ENCODE results near the gene NACA2. TPM values are rescaled to one million over a fixed set of nuclear protein-coding genes. Genes with fewer than 3 reads are reported as not detected.
"Not testable (repeated sequence)": the region's sequence is repeated elsewhere in the genome, so short reads cannot be mapped to it uniquely, and the experiment has no call there.

The NACA2 gene
- total RNA-seq, 1 donor from 2014 or later: not detected

- CTCF ChIA-PET: interaction anchor here (1.7 to 4.0 kb wide), 3 partner anchors 202 to 208 kb away, joined by 9 to 39 read pairs (median 10); no protein-coding TSS in a partner anchor
- intact Hi-C loops (cut with micrococcal nuclease): no loop called here
- DNase-seq (no peak), ATAC-seq (ENCODE audit: low read depth) (no peak)
- no peaks in the 10 kb centered on the region for H3K36me3 Mint-ChIP-seq (ENCODE audit: low read depth)
- POLR2A ChIA-PET: interaction anchor here (0.6 kb wide), 1 partner anchor 202 kb away, joined by 3 read pairs; no protein-coding TSS in a partner anchor
- H3K9me3 Mint-ChIP-seq: no peaks in the 10 kb centered on the region
- no peak for TF ChIP-seq CTCF (IDR thresholded peaks at IDR 0.05)
- H3K27ac Mint-ChIP-seq: no peak overlapping the region
- peaks cover 10% of the 10 kb centered on the region for H3K4me1 Mint-ChIP-seq
- no peak overlapping the region for H3K4me3 Mint-ChIP-seq
- peaks cover 40% of the 10 kb centered on the region for H3K27me3 Mint-ChIP-seq
Measured at GRCh38 chr17:61634011-61634539, 43.1 kb upstream of the NACA2 start.

- ChIA-PET POLR2A (no interaction called here), CTCF (no interaction called here)
- no peak overlapping the region for H3K27ac Mint-ChIP-seq
- intact Hi-C loops (cut with micrococcal nuclease): no loop called here
- no peak overlapping the region for H3K4me3 Mint-ChIP-seq
- H3K4me1 Mint-ChIP-seq: peaks cover 8% of the 10 kb centered on the region
- peaks cover 42% of the 10 kb centered on the region for H3K27me3 Mint-ChIP-seq
- TF ChIP-seq CTCF (IDR thresholded peaks at IDR 0.05): no peak
- ATAC-seq (ENCODE audit: low read depth) (no peak), DNase-seq (no peak)
- no peaks in the 10 kb centered on the region for H3K36me3 Mint-ChIP-seq (ENCODE audit: low read depth)
- no peaks in the 10 kb centered on the region for H3K9me3 Mint-ChIP-seq
Measured at GRCh38 chr17:61632826-61633225, 41.8 kb upstream of the NACA2 start.

- peaks cover 39% of the 10 kb centered on the region for H3K27me3 Mint-ChIP-seq
- H3K27ac Mint-ChIP-seq: no peak overlapping the region
- no peak for ATAC-seq (ENCODE audit: low read depth)
- peaks cover 6% of the 10 kb centered on the region for H3K4me1 Mint-ChIP-seq
- H3K4me3 Mint-ChIP-seq: no peak overlapping the region
- no peaks in the 10 kb centered on the region for H3K9me3 Mint-ChIP-seq
- CTCF ChIA-PET: no interaction called here
- POLR2A ChIA-PET: no interaction called here
- intact Hi-C loops (cut with micrococcal nuclease): no loop called here
- no peak for DNase-seq
- no peaks in the 10 kb centered on the region for H3K36me3 Mint-ChIP-seq (ENCODE audit: low read depth)
- no peak for TF ChIP-seq CTCF (IDR thresholded peaks at IDR 0.05)
Measured at GRCh38 chr17:61631800-61632199, 40.8 kb upstream of the NACA2 start.

GRCh38 chr17:61628158-61628557, 37.1 kb upstream of the NACA2 start:
- intact Hi-C loops (cut with micrococcal nuclease); CTCF ChIA-PET; H3K9me3 Mint-ChIP-seq; H3K36me3 Mint-ChIP-seq (ENCODE audit: low read depth); POLR2A ChIA-PET; H3K27ac Mint-ChIP-seq; DNase-seq; H3K4me3 Mint-ChIP-seq; H3K4me1 Mint-ChIP-seq; ATAC-seq (ENCODE audit: low read depth): not testable (repeated sequence)
- H3K27me3 Mint-ChIP-seq: peaks cover 38% of the 10 kb centered on the region

- H3K4me1 Mint-ChIP-seq: no peaks in the 10 kb centered on the region
- CTCF ChIA-PET: no interaction called here
- intact Hi-C loops (cut with micrococcal nuclease): no loop called here
- peaks cover 37% of the 10 kb centered on the region for H3K27me3 Mint-ChIP-seq
- no peaks in the 10 kb centered on the region for H3K9me3 Mint-ChIP-seq
- H3K36me3 Mint-ChIP-seq (ENCODE audit: low read depth): no peaks in the 10 kb centered on the region
- POLR2A ChIA-PET: no interaction called here
- ATAC-seq (ENCODE audit: low read depth) (no peak), DNase-seq (no peak)
- H3K27ac Mint-ChIP-seq: no peak overlapping the region
- H3K4me3 Mint-ChIP-seq: no peak overlapping the region
- TF ChIP-seq CTCF (IDR thresholded peaks at IDR 0.05): no peak
Measured at GRCh38 chr17:61627658-61628057, 36.6 kb upstream of the NACA2 start.

GRCh38 chr17:61627125-61627524, 36.1 kb upstream of the NACA2 start:
- TF ChIP-seq CTCF (IDR thresholded peaks at IDR 0.05): no peak
- peaks cover 40% of the 10 kb centered on the region for H3K27me3 Mint-ChIP-seq
- no peak overlapping the region for H3K27ac Mint-ChIP-seq
- intact Hi-C loops (cut with micrococcal nuclease): no loop called here
- DNase-seq: no peak
- no peaks in the 10 kb centered on the region for H3K4me1 Mint-ChIP-seq
- H3K36me3 Mint-ChIP-seq (ENCODE audit: low read depth): no peaks in the 10 kb centered on the region
- ChIA-PET POLR2A (no interaction called here), CTCF (no interaction called here)
- ATAC-seq (ENCODE audit: low read depth): no peak
- no peaks in the 10 kb centered on the region for H3K9me3 Mint-ChIP-seq
- H3K4me3 Mint-ChIP-seq: no peak overlapping the region

Data from activated B cell treated with CpG ODN at 0.5 μM for 24 hours (primary cell).